Bronchial epithelial cell (primary cell): ENCODE results near the gene ATP2B2. TPM values are rescaled to one million over a fixed set of nuclear protein-coding genes. Genes with fewer than 3 reads are reported as not detected.

Experiments
- DNase-seq: peaks from one replicate; pipeline ENCODE4 v3.0.0-alpha.2; 2010; ENCODE audit warnings: low read depth
- FAIRE-seq: peaks from 2 replicates; lab custom pipeline; 2011; peaks lifted over from hg19 to GRCh38; lab: Jason Lieb, UNC
- H3K27me3 ChIP-seq: 2 replicates; pipeline ENCODE4 v1.5.1; 2011; ENCODE audit warnings: low read length; ENCODE audit not compliant: control insufficient read depth, insufficient read depth
- H3K36me3 ChIP-seq: 2 replicates; pipeline ENCODE4 v1.5.1; 2011; ENCODE audit warnings: low read length; ENCODE audit not compliant: control insufficient read depth, insufficient read depth
- H3K4me3 ChIP-seq: 2 replicates; pipeline ENCODE4 v1.5.1; 2011; ENCODE audit warnings: mild to moderate bottlenecking, low read depth, low read length, control low read depth
- CTCF ChIP-seq: IDR thresholded peaks from 2 replicates; pipeline ENCODE4 v1.5.1; 2011; ENCODE audit warnings: mild to moderate bottlenecking, moderate library complexity, low read length, control low read depth, inconsistent platforms; ENCODE audit not compliant: insufficient read depth, severe bottlenecking
- total RNA-seq: library from RNA; depleted of rRNA; stranded (reverse); fragments of >200 nt; gene quantifications from 2 replicates; pipeline ENCODE4 v1.2.1, GENCODE V29; 2014

Gene ATP2B2
- total RNA-seq, 1 donor from 2014 or later, result not detected

DNA sequence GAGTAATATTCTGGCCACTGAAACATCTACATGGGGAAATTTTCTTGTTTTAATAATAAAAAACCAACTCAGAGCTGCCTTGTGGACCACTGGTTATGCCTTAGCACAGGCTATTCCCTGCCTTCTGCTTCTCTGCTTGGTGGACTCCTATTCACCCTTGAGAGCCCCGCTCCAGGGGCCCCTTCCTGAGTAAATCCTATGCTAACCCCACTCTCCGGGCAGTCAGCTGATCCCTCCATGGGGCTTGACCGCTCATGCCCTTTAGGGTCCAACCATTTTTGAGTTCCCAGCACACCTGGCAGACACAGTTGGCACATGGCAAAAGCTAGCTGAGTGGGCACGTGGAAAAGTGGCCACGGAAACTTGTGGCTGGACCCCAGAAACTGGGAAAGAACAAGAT lies 38.2 kb downstream of the ATP2B2 start:
- TF ChIP-seq CTCF, result no peak
- DNase-seq (no peak), FAIRE-seq (no peak)
- Histone ChIP-seq H3K27me3 (peaks cover 12% of the 10 kb centered on the region), H3K36me3 (no peaks in the 10 kb centered on the region), H3K4me3 (no peak overlapping the region)

- peaks cover 10% of the 10 kb centered on the region for H3K27me3 ChIP-seq
- H3K36me3 ChIP-seq, result no peaks in the 10 kb centered on the region
- DNase-seq, result peak; percentile 88
- H3K4me3 ChIP-seq, result no peak overlapping the region
- FAIRE-seq, result no peak
- TF ChIP-seq CTCF, result no peak
These were observed 39.2 kb downstream of the ATP2B2 start for GRCh38 chr3:10466186-10466585.

- no peak for TF ChIP-seq CTCF
- FAIRE-seq, result no peak
- no peak for DNase-seq
- Histone ChIP-seq H3K36me3 (no peaks in the 10 kb centered on the region), H3K27me3 (peaks cover 6% of the 10 kb centered on the region), H3K4me3 (no peak overlapping the region)
These were observed 40.2 kb downstream of the ATP2B2 start for GRCh38 chr3:10465161-10465560.

GRCh38 chr3:10463533-10464434 lies 41.6 kb downstream of the ATP2B2 start:
- Histone ChIP-seq H3K27me3 (no peaks in the 10 kb centered on the region), H3K36me3 (no peaks in the 10 kb centered on the region), H3K4me3 (no peak overlapping the region)
- no peak for TF ChIP-seq CTCF
- FAIRE-seq (no peak), DNase-seq (no peak)

GRCh38 chr3:10462641-10463532 lies 42.5 kb downstream of the ATP2B2 start:
- DNase-seq (no peak), FAIRE-seq (no peak)
- no peak for TF ChIP-seq CTCF
- Histone ChIP-seq H3K4me3 (no peak overlapping the region), H3K36me3 (no peaks in the 10 kb centered on the region), H3K27me3 (no peaks in the 10 kb centered on the region)
